PC-3 (cell line): ENCODE data around the gene ZNF777.

ENCODE experiments used
- EZH2 ChIP-seq: fragments of 300-600 bp; sonication (generic); IDR thresholded peaks from one replicate; pipeline ENCODE4 v1.6.1; 2017; ENCODE audit warnings: antibody characterized with exemption, mild to moderate bottlenecking, low read length; ENCODE audit not compliant: unreplicated experiment
- TF ChIP-seq, protein P1 (sequence below): fragments of 300-600 bp; sonication (generic); conservative IDR thresholded peaks from 2 replicates; pipeline ENCODE4 v1.5.1; 2017; ENCODE audit warnings: antibody characterized with exemption, low read depth, mild to moderate bottlenecking, low read length

DNA sequence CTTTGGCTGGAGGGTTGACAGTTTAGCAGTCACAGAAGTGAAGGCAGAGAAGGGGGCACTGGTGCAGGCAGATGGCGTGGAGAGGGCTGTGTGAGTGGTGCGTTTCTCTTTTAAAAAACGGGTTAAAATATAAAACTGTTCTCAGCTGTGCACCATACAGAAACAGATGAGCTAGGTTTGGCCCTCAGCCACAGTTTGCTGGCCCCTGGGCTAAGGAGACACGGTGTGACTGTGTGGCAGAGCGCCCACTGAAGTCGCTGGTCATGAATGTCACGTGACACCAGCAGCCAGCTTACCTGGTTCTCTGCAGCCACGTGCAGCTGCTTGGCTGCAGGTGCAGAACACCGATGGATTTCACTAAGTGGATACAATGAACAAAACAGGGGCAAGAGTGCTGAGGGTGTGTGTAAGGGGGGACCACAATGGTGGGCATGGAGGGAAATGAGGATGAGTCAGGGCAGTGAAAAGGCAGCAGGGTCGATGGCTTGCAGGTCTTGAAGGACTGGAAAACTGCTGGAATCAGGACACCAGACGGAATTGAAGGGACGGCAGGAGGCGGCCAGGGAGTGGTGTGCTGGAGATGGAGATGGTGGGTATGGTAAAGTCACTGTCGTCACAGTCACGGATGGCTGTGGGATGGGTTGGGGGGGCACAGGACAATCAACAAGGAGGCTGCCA, 29.4 kb upstream of the ZNF777 start:
- TF ChIP-seq, protein P1, sequence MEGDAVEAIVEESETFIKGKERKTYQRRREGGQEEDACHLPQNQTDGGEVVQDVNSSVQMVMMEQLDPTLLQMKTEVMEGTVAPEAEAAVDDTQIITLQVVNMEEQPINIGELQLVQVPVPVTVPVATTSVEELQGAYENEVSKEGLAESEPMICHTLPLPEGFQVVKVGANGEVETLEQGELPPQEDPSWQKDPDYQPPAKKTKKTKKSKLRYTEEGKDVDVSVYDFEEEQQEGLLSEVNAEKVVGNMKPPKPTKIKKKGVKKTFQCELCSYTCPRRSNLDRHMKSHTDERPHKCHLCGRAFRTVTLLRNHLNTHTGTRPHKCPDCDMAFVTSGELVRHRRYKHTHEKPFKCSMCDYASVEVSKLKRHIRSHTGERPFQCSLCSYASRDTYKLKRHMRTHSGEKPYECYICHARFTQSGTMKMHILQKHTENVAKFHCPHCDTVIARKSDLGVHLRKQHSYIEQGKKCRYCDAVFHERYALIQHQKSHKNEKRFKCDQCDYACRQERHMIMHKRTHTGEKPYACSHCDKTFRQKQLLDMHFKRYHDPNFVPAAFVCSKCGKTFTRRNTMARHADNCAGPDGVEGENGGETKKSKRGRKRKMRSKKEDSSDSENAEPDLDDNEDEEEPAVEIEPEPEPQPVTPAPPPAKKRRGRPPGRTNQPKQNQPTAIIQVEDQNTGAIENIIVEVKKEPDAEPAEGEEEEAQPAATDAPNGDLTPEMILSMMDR: no peak
- TF ChIP-seq EZH2: no peak
